Testis (tissue), 3 donors: Measurements from ENCODE around the gene PDCD11. TPM values are rescaled to one million over a fixed set of nuclear protein-coding genes. Genes with fewer than 3 reads are reported as not detected.

ENCODE experiments used
- DNase-seq: peaks from one replicate; pipeline ENCODE4 v3.0.0-alpha.2; 2019
- H3K27ac ChIP-seq, 2 donors: fragments of 200-600 bp; sonication (generic); one replicate each; pipeline ENCODE4 v1.5.1; 2019
- H3K27me3 ChIP-seq: fragments of 200-600 bp; sonication (generic); one replicate; pipeline ENCODE4 v1.5.1; 2019
- H3K36me3 ChIP-seq: fragments of 200-600 bp; sonication (generic); one replicate; pipeline ENCODE4 v1.5.1; 2017; ENCODE audit warnings: low read depth; ENCODE audit errors: missing control alignments
- H3K4me1 ChIP-seq: fragments of 200-600 bp; sonication (generic); one replicate; pipeline ENCODE4 v1.5.1; 2019
- H3K4me3 ChIP-seq, 2 donors: fragments of 200-600 bp; sonication (generic); one replicate each; pipeline ENCODE4 v1.5.1; 2017 to 2019
- H3K9me3 ChIP-seq: fragments of 200-600 bp; sonication (generic); one replicate; pipeline ENCODE4 v1.5.1; 2017
- POLR2A ChIP-seq: fragments of 450-650 bp; IDR thresholded peaks from one replicate; pipeline ENCODE4 v1.6.1; 2017; ENCODE audit warnings: antibody characterized with exemption, mild to moderate bottlenecking, moderate library complexity
- WGBS, 2 donors: methylation state at CpG; one replicate each; pipeline ENCODE4 v1.1.5; 2018; 5-methylcytosine and 5-hydroxymethylcytosine counted together
- intact Hi-C: fragments of 100-400 bp; cut with DNase I; formaldehyde crosslinking; loops from one replicate; pipeline ENCODE4 v1.15.1; 2023; ENCODE audit warnings: low total_unique reads
- polyA plus RNA-seq: library from polyadenylated mRNA; stranded (reverse); fragments of 350-450 nt; fragmentation: Illumina TruSeq; extraction: RNeasy Lipid Tissue Mini Kit (QIAGEN cat#74804); gene quantifications from one replicate; pipeline ENCODE4 v1.2.3, GENCODE V29; 2014; ENCODE audit warnings: low read depth, low replicate concordance; ENCODE audit not compliant: insufficient read depth
- total RNA-seq, 2 donors: library from RNA; depleted of rRNA; stranded (reverse); fragments of >200 nt; gene quantifications; one replicate each; pipeline ENCODE4 v1.2.3, GENCODE V29; 2016
- TF ChIP-seq, protein P1 (sequence below), 3 experiments: fragments of 450-650 bp in 2 of 3; fragments of 200-600 bp in 1 of 3; sonication (generic) in 1 of 3; IDR thresholded peaks; one replicate each; pipeline ENCODE4 v1.5.1; 2016 to 2019; ENCODE audit warnings: antibody characterized with exemption in 3 of 3, mild to moderate bottlenecking in 2 of 3, moderate library complexity in 1 of 3

The PDCD11 gene
- total and polyA plus RNA-seq, 3 donors from 2014 or later = 47.3 to 54.9 (median 50.7) TPM

DNA sequence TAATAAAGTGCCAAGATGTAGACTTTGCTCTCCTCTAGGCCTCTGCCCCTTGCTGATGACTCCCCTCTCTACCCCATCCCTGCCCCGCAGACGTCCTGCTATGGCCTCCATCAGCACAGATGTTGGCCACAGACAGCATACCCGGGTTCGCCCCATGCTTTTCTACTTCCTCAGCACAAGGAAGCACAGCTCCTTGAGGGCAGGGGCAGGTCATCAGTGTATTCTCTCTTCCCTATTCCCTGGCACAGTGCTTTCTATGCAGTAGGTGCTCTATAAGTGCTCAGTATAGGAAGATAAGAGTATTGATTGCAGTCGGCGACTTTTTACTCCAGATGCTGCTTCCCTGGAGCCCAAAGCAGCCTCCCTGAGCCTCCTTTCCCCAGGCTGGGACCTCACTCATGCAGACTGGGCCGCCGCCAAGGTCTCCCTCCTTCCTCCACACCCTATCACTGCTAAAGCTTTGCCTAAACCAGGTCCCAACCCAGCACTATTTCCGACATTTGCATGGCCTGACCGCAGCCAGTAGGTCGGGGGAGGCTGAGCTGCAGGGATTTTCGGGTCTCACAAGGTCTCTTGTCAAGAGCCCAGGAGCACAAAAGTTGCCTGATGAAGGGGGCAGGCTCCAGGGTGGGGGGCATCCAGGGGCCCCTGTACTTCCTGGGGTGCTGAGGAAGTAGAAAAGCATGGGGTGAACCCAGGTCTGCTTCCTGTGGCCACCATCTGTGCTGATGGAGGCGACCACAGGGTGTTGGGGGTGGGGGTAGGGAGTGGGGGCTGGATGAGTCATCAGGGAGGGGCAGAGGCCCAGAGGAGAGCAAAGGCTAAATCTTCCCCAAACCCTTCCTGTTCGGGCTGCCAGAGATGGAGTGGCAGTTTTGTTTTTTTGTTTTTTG is 74.6 kb downstream of the PDCD11 start:
- no peak overlapping the region for H3K27ac ChIP-seq
- H3K4me3 ChIP-seq = no peak overlapping the region
- H3K4me1 ChIP-seq = no peaks in the 10 kb centered on the region
- WGBS, 2 donors = 71 to 73% methylated on average over 13 to 14 of the region's 14 CpGs
- H3K27me3 ChIP-seq = no peaks in the 10 kb centered on the region
- no peaks in the 10 kb centered on the region for H3K9me3 ChIP-seq
- DNase-seq = peak; percentile 45
- TF ChIP-seq, protein P1, sequence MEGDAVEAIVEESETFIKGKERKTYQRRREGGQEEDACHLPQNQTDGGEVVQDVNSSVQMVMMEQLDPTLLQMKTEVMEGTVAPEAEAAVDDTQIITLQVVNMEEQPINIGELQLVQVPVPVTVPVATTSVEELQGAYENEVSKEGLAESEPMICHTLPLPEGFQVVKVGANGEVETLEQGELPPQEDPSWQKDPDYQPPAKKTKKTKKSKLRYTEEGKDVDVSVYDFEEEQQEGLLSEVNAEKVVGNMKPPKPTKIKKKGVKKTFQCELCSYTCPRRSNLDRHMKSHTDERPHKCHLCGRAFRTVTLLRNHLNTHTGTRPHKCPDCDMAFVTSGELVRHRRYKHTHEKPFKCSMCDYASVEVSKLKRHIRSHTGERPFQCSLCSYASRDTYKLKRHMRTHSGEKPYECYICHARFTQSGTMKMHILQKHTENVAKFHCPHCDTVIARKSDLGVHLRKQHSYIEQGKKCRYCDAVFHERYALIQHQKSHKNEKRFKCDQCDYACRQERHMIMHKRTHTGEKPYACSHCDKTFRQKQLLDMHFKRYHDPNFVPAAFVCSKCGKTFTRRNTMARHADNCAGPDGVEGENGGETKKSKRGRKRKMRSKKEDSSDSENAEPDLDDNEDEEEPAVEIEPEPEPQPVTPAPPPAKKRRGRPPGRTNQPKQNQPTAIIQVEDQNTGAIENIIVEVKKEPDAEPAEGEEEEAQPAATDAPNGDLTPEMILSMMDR (IDR thresholded peaks at IDR 0.05) = no peak
- TF ChIP-seq POLR2A = no peak
- no peaks in the 10 kb centered on the region for H3K36me3 ChIP-seq
- intact Hi-C loops = no loop called here

DNA sequence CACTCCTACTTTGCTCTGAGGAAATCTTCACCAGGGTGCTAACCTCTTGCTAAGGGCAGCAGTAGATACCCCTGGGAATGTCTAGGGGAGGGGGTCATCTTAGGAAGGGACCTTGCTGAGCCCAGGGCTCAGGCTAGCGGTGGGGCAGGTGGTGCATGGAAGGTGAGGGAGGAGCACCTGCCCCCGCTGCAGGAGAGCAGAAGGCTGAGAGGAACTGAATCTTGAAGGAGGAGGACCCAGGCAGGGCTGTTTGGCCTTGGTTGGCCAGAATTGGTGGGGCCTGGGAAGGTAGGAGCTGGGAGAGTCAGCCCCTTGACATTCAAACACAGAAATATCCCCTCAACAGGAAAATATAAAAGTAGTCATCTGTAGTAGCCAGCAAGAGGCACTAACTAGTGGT is 75.6 kb downstream of the PDCD11 start:
- Histone ChIP-seq H3K4me3 (no peak overlapping the region), H3K4me1 (no peaks in the 10 kb centered on the region), H3K27ac (no peak overlapping the region), H3K36me3 (no peaks in the 10 kb centered on the region), H3K27me3 (no peaks in the 10 kb centered on the region), H3K9me3 (no peaks in the 10 kb centered on the region)
- DNase-seq = no peak
- TF ChIP-seq POLR2A = no peak
- TF ChIP-seq, protein P1 (IDR thresholded peaks at IDR 0.05) = no peak
- 88 to 100% methylated on average over 1 to 2 of the region's 2 CpGs for WGBS, 2 donors
- intact Hi-C loops = no loop called here

DNA sequence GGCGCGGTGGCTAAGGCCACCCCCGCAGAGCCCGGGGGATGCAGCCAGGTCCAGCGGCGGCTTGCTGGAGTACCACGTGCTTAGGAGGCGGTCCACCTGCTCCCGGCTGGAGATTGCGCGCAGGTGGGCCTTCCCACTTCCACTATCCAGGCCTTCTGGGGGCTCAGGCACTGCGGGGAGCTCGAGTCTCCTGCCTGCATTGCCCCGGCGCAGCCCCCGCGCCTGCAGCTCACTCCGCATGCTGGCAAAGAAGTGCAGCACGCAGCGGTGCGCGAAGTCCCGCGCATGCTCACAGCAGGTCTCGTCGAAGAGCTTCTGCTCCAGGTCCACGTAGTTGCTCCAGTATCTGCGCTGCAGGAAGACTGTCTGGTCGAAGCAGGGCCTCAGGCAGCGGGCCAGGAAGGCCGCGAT is 76.8 kb downstream of the PDCD11 start:
- peak; percentile 54 for DNase-seq
- TF ChIP-seq, protein P1 (IDR thresholded peaks at IDR 0.05) = no peak
- TF ChIP-seq POLR2A = no peak
- peak overlapping the region in 1 of 2 donors; percentile 49 for H3K4me3 ChIP-seq
- intact Hi-C loops = no loop called here
- H3K4me1 ChIP-seq = no peaks in the 10 kb centered on the region
- no peaks in the 10 kb centered on the region for H3K36me3 ChIP-seq
- H3K9me3 ChIP-seq = no peaks in the 10 kb centered on the region
- H3K27ac ChIP-seq = no peak overlapping the region
- 38 to 60% methylated on average over 14 to 32 of the region's 32 CpGs for WGBS, 2 donors
- H3K27me3 ChIP-seq = no peaks in the 10 kb centered on the region

DNA sequence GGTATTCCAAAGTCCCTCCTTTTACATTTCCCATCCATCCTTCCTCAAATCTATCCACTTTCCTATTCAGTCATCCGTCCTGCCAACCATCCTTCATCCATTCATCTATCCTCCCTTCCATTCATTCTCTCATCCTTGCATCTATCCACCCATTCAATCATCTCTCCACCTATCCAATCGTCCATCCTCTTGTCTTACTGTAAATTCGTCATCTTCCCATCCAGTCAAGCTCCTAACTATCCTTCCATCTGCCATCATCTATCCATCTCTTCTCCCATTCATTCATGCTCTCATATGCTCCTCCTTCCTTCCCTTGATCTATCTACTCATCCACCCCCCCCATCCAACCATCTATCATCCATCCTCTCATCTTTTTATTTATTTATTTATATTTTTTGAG is 77.7 kb downstream of the PDCD11 start:
- Histone ChIP-seq H3K36me3 (no peaks in the 10 kb centered on the region), H3K27ac (no peak overlapping the region), H3K4me1 (no peaks in the 10 kb centered on the region), H3K27me3 (no peaks in the 10 kb centered on the region), H3K4me3 (no peak overlapping the region), H3K9me3 (no peaks in the 10 kb centered on the region)
- no peak for TF ChIP-seq POLR2A
- TF ChIP-seq, protein P1 (IDR thresholded peaks at IDR 0.05) = no peak
- WGBS, 2 donors = 88 to 89% methylated on average over 3 of the region's 3 CpGs
- intact Hi-C loops = no loop called here
- DNase-seq = no peak
